Astrocyte (in vitro differentiated cells and primary cell): ENCODE measurements around the gene NPR1. TPM values are rescaled to one million over a fixed set of nuclear protein-coding genes. Genes with fewer than 3 reads are reported as not detected.

Source experiments
- DNase-seq: peaks from one replicate; pipeline ENCODE4 v3.0.0-alpha.2; 2010; ENCODE audit warnings: low read depth
- FAIRE-seq: peaks from 2 replicates; lab custom pipeline; 2011; peaks lifted over from hg19 to GRCh38; lab: Jason Lieb, UNC
- H2AFZ ChIP-seq: 2 replicates; pipeline ENCODE4 v1.6.0; 2012; ENCODE audit warnings: low read depth, low read length, inconsistent platforms
- H3K27ac ChIP-seq: 2 replicates; pipeline ENCODE4 v1.5.1; 2011; ENCODE audit warnings: low read depth, low read length, inconsistent platforms
- H3K27me3 ChIP-seq: 2 replicates; pipeline ENCODE4 v1.6.0; 2011; ENCODE audit warnings: low read length, inconsistent platforms; ENCODE audit not compliant: insufficient read depth
- H3K36me3 ChIP-seq: 2 replicates; pipeline ENCODE4 v1.5.1; 2011; ENCODE audit warnings: low read length, inconsistent platforms; ENCODE audit not compliant: insufficient read depth
- H3K4me1 ChIP-seq: 2 replicates; pipeline ENCODE4 v1.5.1; 2011; ENCODE audit warnings: low read length, inconsistent platforms; ENCODE audit not compliant: insufficient read depth
- H3K4me2 ChIP-seq: 2 replicates; pipeline ENCODE4 v1.6.0; 2012; ENCODE audit warnings: low read length, inconsistent platforms
- H3K4me3 ChIP-seq: 2 replicates; pipeline ENCODE4 v1.5.1; 2011; ENCODE audit warnings: low read depth, mild to moderate bottlenecking, low read length, inconsistent platforms; ENCODE audit not compliant: insufficient read depth
- H3K79me2 ChIP-seq: 2 replicates; pipeline ENCODE4 v1.6.0; 2012; ENCODE audit warnings: mild to moderate bottlenecking, low read length, inconsistent platforms; ENCODE audit not compliant: insufficient read depth
- H3K9ac ChIP-seq: 2 replicates; pipeline ENCODE4 v1.6.0; 2012; ENCODE audit warnings: mild to moderate bottlenecking, low read length, inconsistent platforms
- H3K9me3 ChIP-seq: 2 replicates; pipeline ENCODE4 v1.5.1; 2012; ENCODE audit warnings: low read depth, mild to moderate bottlenecking, low read length, inconsistent platforms; ENCODE audit not compliant: insufficient read depth
- H4K20me1 ChIP-seq: 2 replicates; pipeline ENCODE4 v1.6.0; 2012; ENCODE audit warnings: low read length, inconsistent platforms; ENCODE audit not compliant: insufficient read depth
- H3K27ac Mint-ChIP-seq: one replicate; pipeline ENCODE4 v1.8.0; 2021; ENCODE audit warnings: mild to moderate bottlenecking, mixed read lengths; ENCODE audit not compliant: unreplicated experiment
- H3K27me3 Mint-ChIP-seq: one replicate; pipeline ENCODE4 v1.8.0; 2021; ENCODE audit warnings: low read depth, mixed read lengths; ENCODE audit not compliant: unreplicated experiment
- H3K36me3 Mint-ChIP-seq: one replicate; pipeline ENCODE4 v1.8.0; 2021; ENCODE audit warnings: low read depth, mixed read lengths; ENCODE audit not compliant: unreplicated experiment
- H3K4me1 Mint-ChIP-seq: one replicate; pipeline ENCODE4 v1.8.0; 2021; ENCODE audit warnings: low read depth, mixed read lengths; ENCODE audit not compliant: unreplicated experiment
- H3K4me3 Mint-ChIP-seq: one replicate; pipeline ENCODE4 v1.8.0; 2021; ENCODE audit warnings: mild to moderate bottlenecking, moderate library complexity, mixed read lengths; ENCODE audit not compliant: unreplicated experiment
- H3K9me3 Mint-ChIP-seq: one replicate; pipeline ENCODE4 v1.8.0; 2021; ENCODE audit warnings: mild to moderate bottlenecking, mixed read lengths; ENCODE audit not compliant: unreplicated experiment
- EZH2 ChIP-seq: IDR thresholded peaks from 2 replicates; pipeline ENCODE4 v1.6.1; 2012; ENCODE audit warnings: mild to moderate bottlenecking, low read length, inconsistent platforms; ENCODE audit not compliant: insufficient read depth
- total RNA-seq: library from RNA; stranded (reverse); gene quantifications from 2 replicates; pipeline ENCODE4 v1.2.1, GENCODE V29; 2021
- TF ChIP-seq, protein P1 (sequence below): IDR thresholded peaks from 2 replicates; pipeline ENCODE4 v1.5.1; 2011; ENCODE audit warnings: low read depth, mild to moderate bottlenecking, inconsistent platforms, low read length, moderate library complexity; ENCODE audit not compliant: insufficient read depth

Gene NPR1
- total RNA-seq, 1 donor from 2014 or later, result 0.11 TPM

DNA sequence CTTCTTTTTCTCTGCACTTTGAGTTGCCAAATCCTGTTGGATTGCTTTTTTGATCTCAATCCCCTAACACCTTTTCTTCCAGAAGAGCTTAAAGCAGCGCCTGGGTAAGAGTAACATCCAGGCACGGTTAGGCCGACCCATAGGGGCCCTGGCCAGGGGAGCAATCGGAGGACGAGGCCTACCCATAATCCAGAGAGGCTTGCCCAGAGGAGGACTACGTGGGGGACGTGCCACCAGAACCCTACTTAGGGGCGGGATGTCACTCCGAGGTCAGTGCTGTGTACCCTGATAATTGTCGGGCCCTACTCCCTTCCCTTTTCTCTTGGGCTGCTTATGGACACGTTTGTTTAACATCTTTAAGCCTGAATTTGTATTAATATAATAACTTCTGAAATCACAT lies 36.3 kb upstream of the NPR1 start:
- peaks cover 63% of the 10 kb centered on the region for H4K20me1 ChIP-seq
- no peaks in the 10 kb centered on the region for H3K27me3 ChIP-seq
- no peak overlapping the region for H3K27ac ChIP-seq
- Mint-ChIP-seq H3K4me3 (no peak overlapping the region), H3K27ac (no peak overlapping the region), H3K27me3 (no peaks in the 10 kb centered on the region), H3K36me3 (peaks cover 23% of the 10 kb centered on the region), H3K9me3 (no peaks in the 10 kb centered on the region), H3K4me1 (no peaks in the 10 kb centered on the region)
- no peaks in the 10 kb centered on the region for H3K9me3 ChIP-seq
- H3K4me3 ChIP-seq, result no peak overlapping the region
- H3K36me3 ChIP-seq, result peaks cover 78% of the 10 kb centered on the region
- H3K79me2 ChIP-seq, result peaks cover 67% of the 10 kb centered on the region
- no peak overlapping the region for H2AFZ ChIP-seq
- TF ChIP-seq EZH2, result no peak
- TF ChIP-seq, protein P1, sequence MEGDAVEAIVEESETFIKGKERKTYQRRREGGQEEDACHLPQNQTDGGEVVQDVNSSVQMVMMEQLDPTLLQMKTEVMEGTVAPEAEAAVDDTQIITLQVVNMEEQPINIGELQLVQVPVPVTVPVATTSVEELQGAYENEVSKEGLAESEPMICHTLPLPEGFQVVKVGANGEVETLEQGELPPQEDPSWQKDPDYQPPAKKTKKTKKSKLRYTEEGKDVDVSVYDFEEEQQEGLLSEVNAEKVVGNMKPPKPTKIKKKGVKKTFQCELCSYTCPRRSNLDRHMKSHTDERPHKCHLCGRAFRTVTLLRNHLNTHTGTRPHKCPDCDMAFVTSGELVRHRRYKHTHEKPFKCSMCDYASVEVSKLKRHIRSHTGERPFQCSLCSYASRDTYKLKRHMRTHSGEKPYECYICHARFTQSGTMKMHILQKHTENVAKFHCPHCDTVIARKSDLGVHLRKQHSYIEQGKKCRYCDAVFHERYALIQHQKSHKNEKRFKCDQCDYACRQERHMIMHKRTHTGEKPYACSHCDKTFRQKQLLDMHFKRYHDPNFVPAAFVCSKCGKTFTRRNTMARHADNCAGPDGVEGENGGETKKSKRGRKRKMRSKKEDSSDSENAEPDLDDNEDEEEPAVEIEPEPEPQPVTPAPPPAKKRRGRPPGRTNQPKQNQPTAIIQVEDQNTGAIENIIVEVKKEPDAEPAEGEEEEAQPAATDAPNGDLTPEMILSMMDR, result no peak
- no peak overlapping the region for H3K9ac ChIP-seq
- H3K4me2 ChIP-seq, result no peak overlapping the region
- no peaks in the 10 kb centered on the region for H3K4me1 ChIP-seq
- FAIRE-seq (no peak), DNase-seq (no peak)

GRCh38 chr1:153643100-153643499 lies 35.4 kb upstream of the NPR1 start:
- H3K27ac Mint-ChIP-seq, result no peak overlapping the region
- no peaks in the 10 kb centered on the region for H3K9me3 Mint-ChIP-seq
- no peak overlapping the region for H3K27ac ChIP-seq
- no peak for DNase-seq
- peaks cover 22% of the 10 kb centered on the region for H3K36me3 Mint-ChIP-seq
- no peak for TF ChIP-seq EZH2
- TF ChIP-seq, protein P1, result no peak
- no peak overlapping the region for H2AFZ ChIP-seq
- peaks cover 59% of the 10 kb centered on the region for H3K79me2 ChIP-seq
- no peaks in the 10 kb centered on the region for H3K27me3 Mint-ChIP-seq
- no peak for FAIRE-seq
- peaks cover 2% of the 10 kb centered on the region for H3K4me1 Mint-ChIP-seq
- no peak overlapping the region for H3K4me3 ChIP-seq
- peaks cover 58% of the 10 kb centered on the region for H4K20me1 ChIP-seq
- H3K9me3 ChIP-seq, result no peaks in the 10 kb centered on the region
- no peak overlapping the region for H3K4me3 Mint-ChIP-seq
- H3K27me3 ChIP-seq, result no peaks in the 10 kb centered on the region
- H3K36me3 ChIP-seq, result peaks cover 71% of the 10 kb centered on the region
- H3K4me1 ChIP-seq, result no peaks in the 10 kb centered on the region
- no peak overlapping the region for H3K4me2 ChIP-seq
- H3K9ac ChIP-seq, result no peak overlapping the region

GRCh38 chr1:153643816-153644215 lies 34.7 kb upstream of the NPR1 start:
- FAIRE-seq, result no peak
- H3K27ac ChIP-seq, result no peak overlapping the region

More at GRCh38 chr1:153643816-153644215, 34.7 kb upstream of the NPR1 start:
- peaks cover 22% of the 10 kb centered on the region for H3K36me3 Mint-ChIP-seq
- Histone ChIP-seq H3K27me3 (no peaks in the 10 kb centered on the region), H3K36me3 (peaks cover 65% of the 10 kb centered on the region), H4K20me1 (peaks cover 55% of the 10 kb centered on the region), H3K9ac (no peak overlapping the region), H3K4me1 (no peaks in the 10 kb centered on the region), H3K9me3 (no peaks in the 10 kb centered on the region), H3K79me2 (peaks cover 53% of the 10 kb centered on the region), H3K4me3 (no peak overlapping the region), H2AFZ (no peak overlapping the region), H3K4me2 (no peak overlapping the region)
- peaks cover 2% of the 10 kb centered on the region for H3K4me1 Mint-ChIP-seq
- no peak for TF ChIP-seq EZH2
- TF ChIP-seq, protein P1, result no peak
- DNase-seq, result no peak
- no peak overlapping the region for H3K27ac Mint-ChIP-seq
- H3K9me3 Mint-ChIP-seq, result no peaks in the 10 kb centered on the region
- H3K4me3 Mint-ChIP-seq, result no peak overlapping the region
- H3K27me3 Mint-ChIP-seq, result no peaks in the 10 kb centered on the region
